ENCODE data around the gene VNN1. TPM values are rescaled to one million over a fixed set of nuclear protein-coding genes. Genes with fewer than 3 reads are reported as not detected.
"Not testable (repeated sequence)": the region's sequence is repeated elsewhere in the genome, so short reads cannot be mapped to it uniquely, and the experiment has no call there.

The VNN1 gene
- total and polyA plus RNA-seq, 4 donors = 0.08 to 0.50 (median 0.13) TPM

DNA sequence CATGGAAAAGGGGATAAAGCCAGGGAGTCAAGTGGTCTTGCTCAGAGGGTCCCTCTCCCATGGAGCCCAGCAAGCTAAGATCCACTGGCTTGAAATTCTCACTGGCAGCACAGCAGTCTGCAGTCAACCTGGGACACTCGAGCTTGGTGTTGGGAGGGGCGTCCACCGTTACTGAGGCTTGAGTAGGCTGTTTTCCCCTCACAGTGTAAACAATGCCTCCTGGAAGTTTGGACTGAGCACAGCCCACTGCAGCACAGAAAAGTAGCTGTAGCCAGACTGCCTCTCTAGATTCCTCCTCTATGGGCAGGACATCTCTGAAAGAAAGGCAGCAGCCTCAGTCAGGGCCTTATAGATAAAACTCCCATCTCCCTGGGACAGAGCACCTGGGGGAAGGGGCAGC lies 78.6 kb downstream of the VNN1 start:
- H3K4me3 ChIP-seq (ENCODE audit: low read depth, low read length); DNase-seq (ENCODE audit: low read depth in 4 of 6, low spot score in 6 of 6); H3K27ac ChIP-seq (ENCODE audit: low read depth, low read length); H3K36me3 ChIP-seq (ENCODE audit: control insufficient read depth, insufficient read depth, low read length); H3K9me3 ChIP-seq (ENCODE audit: control insufficient read depth, insufficient read depth, low read length); H3K27me3 ChIP-seq (ENCODE audit: control insufficient read depth, insufficient read depth, low read length); H3K4me1 ChIP-seq (ENCODE audit: control insufficient read depth, insufficient read depth, low read length): not testable (repeated sequence)
- WGBS (ENCODE audit: insufficient coverage) = 32% methylated on average over 3 of the region's 3 CpGs

DNA sequence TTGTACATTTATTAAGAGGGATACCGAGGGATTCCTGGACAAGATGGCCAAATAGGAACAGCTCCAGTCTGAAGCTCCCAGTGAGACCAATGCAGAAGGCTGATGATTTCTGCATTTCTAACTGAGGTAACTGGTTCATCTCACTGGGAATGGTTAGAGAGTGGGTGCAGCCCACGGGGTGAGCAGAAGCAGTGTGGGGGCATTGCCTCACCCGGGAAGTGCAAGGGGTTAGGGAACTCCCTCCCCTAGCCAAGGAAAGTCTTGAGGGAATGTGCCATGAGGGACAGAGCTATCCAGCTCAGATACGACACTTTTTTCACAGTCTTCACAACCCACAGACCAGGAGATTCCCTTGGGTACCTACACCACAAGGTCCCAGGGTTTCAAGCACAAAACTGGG lies 79.1 kb downstream of the VNN1 start:
- Histone ChIP-seq H3K4me3 (ENCODE audit: low read depth, low read length) (no peak overlapping the region), H3K27me3 (ENCODE audit: control insufficient read depth, insufficient read depth, low read length) (no peaks in the 10 kb centered on the region), H3K27ac (ENCODE audit: low read depth, low read length) (no peak overlapping the region), H3K4me1 (ENCODE audit: control insufficient read depth, insufficient read depth, low read length) (no peaks in the 10 kb centered on the region), H3K9me3 (ENCODE audit: control insufficient read depth, insufficient read depth, low read length) (no peaks in the 10 kb centered on the region), H3K36me3 (ENCODE audit: control insufficient read depth, insufficient read depth, low read length) (no peaks in the 10 kb centered on the region)
- no peak for DNase-seq (ENCODE audit: low read depth in 4 of 6, low spot score in 6 of 6)
- WGBS (ENCODE audit: insufficient coverage) = 92% methylated on average over 2 of the region's 4 CpGs

DNA sequence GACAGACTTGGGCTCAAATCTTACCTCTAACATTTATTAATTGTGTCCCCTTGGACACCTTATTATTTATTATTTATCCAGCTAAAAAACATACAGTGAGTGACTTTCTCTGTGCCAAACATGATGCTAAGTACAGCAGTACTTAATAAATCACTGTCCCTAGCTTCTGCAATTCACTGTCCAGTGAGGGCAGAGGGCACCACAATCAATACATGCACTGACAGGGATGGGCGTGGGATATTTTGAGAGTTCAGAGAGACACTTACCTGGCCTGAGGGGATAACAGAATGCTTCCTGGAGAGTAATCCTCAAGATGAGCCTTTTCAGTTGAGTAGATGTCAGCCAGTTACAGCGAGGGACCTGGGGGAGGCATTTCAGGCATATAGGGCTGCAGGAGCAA lies 80.5 kb downstream of the VNN1 start:
- 91% methylated on average over 2 of the region's 2 CpGs for WGBS (ENCODE audit: insufficient coverage)
- Histone ChIP-seq H3K4me3 (ENCODE audit: low read depth, low read length) (no peak overlapping the region), H3K27ac (ENCODE audit: low read depth, low read length) (no peak overlapping the region), H3K9me3 (ENCODE audit: control insufficient read depth, insufficient read depth, low read length) (no peaks in the 10 kb centered on the region), H3K4me1 (ENCODE audit: control insufficient read depth, insufficient read depth, low read length) (no peaks in the 10 kb centered on the region), H3K27me3 (ENCODE audit: control insufficient read depth, insufficient read depth, low read length) (no peaks in the 10 kb centered on the region), H3K36me3 (ENCODE audit: control insufficient read depth, insufficient read depth, low read length) (no peaks in the 10 kb centered on the region)
- no peak for DNase-seq (ENCODE audit: low read depth in 4 of 6, low spot score in 6 of 6)

Other genes starting within 250 kb of the VNN1 start
- gene STX7, start 200.9 kb downstream of the VNN1 start, total RNA-seq = 10 to 100 TPM; 54.1 to 73.4 TPM
- gene STX7, start 200.9 kb downstream of the VNN1 start, polyA plus RNA-seq (ENCODE audit: insufficient read length in 2 of 2) = 10 to 100 TPM; 69.0 to 96.6 TPM
- gene TAAR9, start 175.8 kb downstream of the VNN1 start, total RNA-seq = not detected
- not detected for gene TAAR9, start 175.8 kb downstream of the VNN1 start, polyA plus RNA-seq (ENCODE audit: insufficient read length in 2 of 2)
- not detected for gene TAAR8, start 161.4 kb downstream of the VNN1 start, total RNA-seq
- not detected for gene TAAR8, start 161.4 kb downstream of the VNN1 start, polyA plus RNA-seq (ENCODE audit: insufficient read length in 2 of 2)
- not detected for gene TAAR6, start 143.7 kb downstream of the VNN1 start, total RNA-seq
- not detected for gene TAAR6, start 143.7 kb downstream of the VNN1 start, polyA plus RNA-seq (ENCODE audit: insufficient read length in 2 of 2)
- gene TAAR5, start 124.3 kb downstream of the VNN1 start, total RNA-seq = not detected
- gene TAAR5, start 124.3 kb downstream of the VNN1 start, polyA plus RNA-seq (ENCODE audit: insufficient read length in 2 of 2) = not detected
- not detected for gene TAAR2, start 89.8 kb downstream of the VNN1 start, total RNA-seq
- not detected for gene TAAR2, start 89.8 kb downstream of the VNN1 start, polyA plus RNA-seq (ENCODE audit: insufficient read length in 2 of 2)
- not detected for gene TAAR1, start 54.9 kb downstream of the VNN1 start, total RNA-seq
- gene TAAR1, start 54.9 kb downstream of the VNN1 start, polyA plus RNA-seq (ENCODE audit: insufficient read length in 2 of 2) = not detected
- gene VNN2, start 43.8 kb upstream of the VNN1 start, total RNA-seq = 10 to 100 TPM in 1 of 2 donors, under 1 TPM in 1; 0.50 to 37.9 TPM
- not detected for gene VNN2, start 43.8 kb upstream of the VNN1 start, polyA plus RNA-seq (ENCODE audit: insufficient read length in 2 of 2)
- gene SLC18B1, start 84.6 kb upstream of the VNN1 start, total RNA-seq = 10 to 100 TPM; 34.0 to 38.5 TPM
- 10 to 100 TPM; 46.1 to 57.8 TPM for gene SLC18B1, start 84.6 kb upstream of the VNN1 start, polyA plus RNA-seq (ENCODE audit: insufficient read length in 2 of 2)
- 1,000 to 10,000 TPM in 1 of 2 donors, 100 to 1,000 TPM in 1; 604 to 1,624 TPM for gene RPS12, start 100.5 kb upstream of the VNN1 start, total RNA-seq
- gene RPS12, start 100.5 kb upstream of the VNN1 start, polyA plus RNA-seq (ENCODE audit: insufficient read length in 2 of 2) = 1,000 to 10,000 TPM in 1 of 2 donors, 100 to 1,000 TPM in 1; 971 to 1,025 TPM

Measured in spinal cord (tissue), 10 donors.